Activated B cell treated with CpG ODN at 0.5 μM for 24 hours (primary cell): ENCODE results near the gene CFAP97. TPM values are rescaled to one million over a fixed set of nuclear protein-coding genes. Genes with fewer than 3 reads are reported as not detected.
"Not testable (repeated sequence)": the region's sequence is repeated elsewhere in the genome, so short reads cannot be mapped to it uniquely, and the experiment has no call there.

Experiments
- ATAC-seq: fragments of 200-7000 bp; cut with Tn5 transposase; one replicate; pipeline ENCODE4 v1.10.0; 2021; ENCODE audit warnings: low read depth, mild to moderate bottlenecking, moderate library complexity
- CTCF ChIA-PET: fragments of 350-600 bp; sonication (Branson Sonifier 250); formaldehyde crosslinking; loops from one replicate; lab custom pipeline; 2021; ENCODE audit warnings: antibody characterized with exemption; lab: Charles Lee
- POLR2A ChIA-PET: fragments of 350-600 bp; sonication (Branson Sonifier 250); formaldehyde crosslinking; loops from one replicate; lab custom pipeline; 2021; ENCODE audit warnings: antibody characterized with exemption; lab: Charles Lee
- DNase-seq: peaks from one replicate; pipeline ENCODE4 v3.0.0; 2022
- H3K27ac Mint-ChIP-seq: one replicate; pipeline ENCODE4 v1.8.0; 2020; ENCODE audit warnings: mixed read lengths
- H3K27me3 Mint-ChIP-seq: one replicate; pipeline ENCODE4 v1.8.0; 2021; ENCODE audit warnings: mixed read lengths
- H3K36me3 Mint-ChIP-seq: one replicate; pipeline ENCODE4 v1.8.0; 2021; ENCODE audit warnings: low read depth, mixed read lengths
- H3K4me1 Mint-ChIP-seq: one replicate; pipeline ENCODE4 v1.8.0; 2021; ENCODE audit warnings: mixed read lengths
- H3K4me3 Mint-ChIP-seq: one replicate; pipeline ENCODE4 v1.8.0; 2020; ENCODE audit warnings: mild to moderate bottlenecking, mixed read lengths
- H3K9me3 Mint-ChIP-seq: one replicate; pipeline ENCODE4 v1.8.0; 2020; ENCODE audit warnings: mixed read lengths
- intact Hi-C: fragments of 100-400 bp; cut with micrococcal nuclease; formaldehyde crosslinking; loops from one replicate; pipeline ENCODE4 v1.15.1; 2024
- total RNA-seq: library from RNA; stranded (reverse); gene quantifications from 2 replicates; pipeline ENCODE4 v1.2.3, GENCODE V29; 2022
- TF ChIP-seq, protein P1 (sequence below): fragments of 200-600 bp; IDR thresholded peaks from one replicate; pipeline ENCODE4 v1.8.0; 2022; ENCODE audit warnings: antibody characterized with exemption, mild to moderate bottlenecking

CFAP97 gene
- total RNA-seq, 1 donor from 2014 or later = 44.1 TPM

DNA sequence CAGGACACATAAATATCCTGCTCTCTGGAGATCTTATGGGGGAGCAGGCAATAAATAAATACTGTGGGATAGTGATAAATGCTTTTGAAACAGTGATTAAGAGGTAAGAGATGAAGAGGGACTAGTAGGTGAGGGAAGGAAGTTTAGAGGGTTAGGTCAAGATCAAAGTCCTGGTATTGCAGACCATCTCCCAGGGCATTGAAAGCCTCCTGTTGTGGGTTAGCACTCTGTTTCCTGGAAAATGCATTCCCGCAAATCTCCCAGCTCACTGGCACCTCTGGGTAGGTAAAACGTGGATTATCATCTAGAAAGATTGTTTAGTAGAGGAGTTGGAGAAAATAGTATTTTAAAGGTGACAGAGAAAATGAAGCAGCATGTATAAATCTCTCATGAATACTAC lies 7.8 kb upstream of the CFAP97 start:
- Mint-ChIP-seq H3K9me3 (no peaks in the 10 kb centered on the region), H3K4me1 (peaks cover 64% of the 10 kb centered on the region), H3K27ac (peak overlapping the region; percentile 94), H3K4me3 (peak overlapping the region; percentile 95), H3K27me3 (no peaks in the 10 kb centered on the region), H3K36me3 (peaks cover 8% of the 10 kb centered on the region)
- DNase-seq (no peak), ATAC-seq (no peak)
- intact Hi-C loops = loop anchor here (2.0 to 10.0 kb wide), 6 partner anchors 36 to 944 kb away; partner anchors contain the start of genes CENPU and IRF2
- TF ChIP-seq, protein P1, sequence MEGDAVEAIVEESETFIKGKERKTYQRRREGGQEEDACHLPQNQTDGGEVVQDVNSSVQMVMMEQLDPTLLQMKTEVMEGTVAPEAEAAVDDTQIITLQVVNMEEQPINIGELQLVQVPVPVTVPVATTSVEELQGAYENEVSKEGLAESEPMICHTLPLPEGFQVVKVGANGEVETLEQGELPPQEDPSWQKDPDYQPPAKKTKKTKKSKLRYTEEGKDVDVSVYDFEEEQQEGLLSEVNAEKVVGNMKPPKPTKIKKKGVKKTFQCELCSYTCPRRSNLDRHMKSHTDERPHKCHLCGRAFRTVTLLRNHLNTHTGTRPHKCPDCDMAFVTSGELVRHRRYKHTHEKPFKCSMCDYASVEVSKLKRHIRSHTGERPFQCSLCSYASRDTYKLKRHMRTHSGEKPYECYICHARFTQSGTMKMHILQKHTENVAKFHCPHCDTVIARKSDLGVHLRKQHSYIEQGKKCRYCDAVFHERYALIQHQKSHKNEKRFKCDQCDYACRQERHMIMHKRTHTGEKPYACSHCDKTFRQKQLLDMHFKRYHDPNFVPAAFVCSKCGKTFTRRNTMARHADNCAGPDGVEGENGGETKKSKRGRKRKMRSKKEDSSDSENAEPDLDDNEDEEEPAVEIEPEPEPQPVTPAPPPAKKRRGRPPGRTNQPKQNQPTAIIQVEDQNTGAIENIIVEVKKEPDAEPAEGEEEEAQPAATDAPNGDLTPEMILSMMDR = no peak
- ChIA-PET POLR2A (interaction anchor here (1.9 kb wide), 1 partner anchor 184 kb away, joined by 10 read pairs; the partner anchor contains the start of genes ANKRD37 and LRP2BP), CTCF (no interaction called here)

DNA sequence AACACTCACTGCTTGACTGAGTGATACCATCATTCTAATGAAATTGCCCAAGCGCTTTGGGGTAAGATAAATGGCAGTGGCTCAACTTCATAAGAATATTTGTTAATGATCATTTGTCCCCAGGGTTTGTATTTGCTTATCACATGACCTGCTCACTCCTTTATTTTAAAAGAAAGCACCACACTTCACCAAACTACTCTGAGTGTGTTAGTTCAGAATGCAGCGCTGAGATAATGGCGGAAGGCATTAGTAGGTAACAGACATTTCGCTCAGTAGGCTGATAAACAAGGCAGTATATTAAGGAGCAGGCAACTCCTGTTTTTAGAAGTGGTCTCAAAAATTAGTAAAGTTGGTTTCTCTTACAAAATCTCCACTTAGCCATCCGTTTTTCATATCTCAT lies 7.2 kb upstream of the CFAP97 start:
- peaks cover 8% of the 10 kb centered on the region for H3K36me3 Mint-ChIP-seq
- peak overlapping the region; percentile 94 for H3K27ac Mint-ChIP-seq
- ATAC-seq (no peak), DNase-seq (no peak)
- H3K4me1 Mint-ChIP-seq = peaks cover 60% of the 10 kb centered on the region
- POLR2A ChIA-PET = interaction anchor here (2.3 kb wide), 1 partner anchor 9 kb away, joined by 15 read pairs; no protein-coding TSS in a partner anchor
- CTCF ChIA-PET = no interaction called here
- H3K9me3 Mint-ChIP-seq = no peaks in the 10 kb centered on the region
- TF ChIP-seq, protein P1 = no peak
- H3K4me3 Mint-ChIP-seq = peak overlapping the region; percentile 95
- intact Hi-C loops = loop anchor here (2.0 to 10.0 kb wide), 6 partner anchors 36 to 944 kb away; partner anchors contain the start of genes CENPU and IRF2
- H3K27me3 Mint-ChIP-seq = no peaks in the 10 kb centered on the region

DNA sequence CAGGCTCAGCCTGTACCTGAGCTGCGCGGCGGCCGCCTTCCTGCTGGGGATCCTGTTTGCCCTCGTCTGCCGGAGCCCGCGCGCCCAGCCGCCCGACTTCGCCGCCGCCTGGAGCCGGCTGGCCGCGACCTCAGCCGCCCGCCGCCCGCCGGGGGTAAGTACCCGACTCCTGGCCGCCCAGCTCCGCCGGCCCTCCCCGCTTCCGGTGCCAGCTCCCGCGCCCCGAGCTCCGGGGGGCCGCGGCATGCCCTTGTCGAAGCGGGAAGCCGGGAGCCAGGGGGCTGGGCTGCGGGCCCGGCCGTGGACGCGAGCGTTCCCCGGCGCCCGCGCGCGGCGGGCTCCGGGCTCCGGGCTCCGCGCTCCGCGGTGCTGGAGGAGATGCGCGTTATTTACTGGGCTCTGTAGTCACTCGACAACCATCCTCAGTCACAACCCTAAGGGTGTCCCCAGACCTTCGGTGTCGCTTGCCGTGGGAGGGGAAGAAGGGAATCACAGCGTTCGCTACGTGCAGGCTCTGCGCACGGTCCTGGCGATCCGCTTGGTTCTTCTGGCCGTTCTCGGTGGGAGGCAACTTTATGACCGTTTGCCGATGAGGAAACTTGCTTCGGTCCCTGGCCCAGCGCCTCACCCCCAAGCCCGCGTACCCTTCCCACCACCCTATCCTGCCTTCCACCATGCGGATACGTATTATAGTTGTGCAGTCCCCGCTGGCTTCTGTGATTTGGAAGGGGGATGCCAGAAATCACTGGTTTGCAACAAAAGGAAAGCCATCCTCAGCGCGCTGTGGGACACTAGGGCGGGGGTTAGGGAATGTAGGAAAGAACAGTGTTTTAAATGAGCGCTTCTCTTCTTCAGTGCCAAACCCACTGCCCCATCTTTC lies 6.5 kb upstream of the CFAP97 start:
- DNase-seq (peak; percentile 59), ATAC-seq (peak; percentile 14)
- Mint-ChIP-seq H3K27ac (peak overlapping the region; percentile 94), H3K27me3 (no peaks in the 10 kb centered on the region), H3K4me1 (peaks cover 62% of the 10 kb centered on the region), H3K36me3 (peaks cover 8% of the 10 kb centered on the region), H3K4me3 (peak overlapping the region; percentile 95), H3K9me3 (no peaks in the 10 kb centered on the region)
- POLR2A ChIA-PET = interaction anchor here (2.0 to 2.3 kb wide), 2 partner anchors 9 to 185 kb away, joined by 12 to 15 read pairs; partner anchors contain the start of genes ANKRD37 and LRP2BP
- TF ChIP-seq, protein P1 = no peak
- CTCF ChIA-PET = interaction anchor here (1.0 to 1.9 kb wide), 3 partner anchors 56 to 97 kb away, joined by 3 to 5 read pairs (median 4); no protein-coding TSS in a partner anchor
- intact Hi-C loops = loop anchor here (2.0 to 10.0 kb wide), 6 partner anchors 37 to 943 kb away; partner anchors contain the start of genes CENPU and IRF2

DNA sequence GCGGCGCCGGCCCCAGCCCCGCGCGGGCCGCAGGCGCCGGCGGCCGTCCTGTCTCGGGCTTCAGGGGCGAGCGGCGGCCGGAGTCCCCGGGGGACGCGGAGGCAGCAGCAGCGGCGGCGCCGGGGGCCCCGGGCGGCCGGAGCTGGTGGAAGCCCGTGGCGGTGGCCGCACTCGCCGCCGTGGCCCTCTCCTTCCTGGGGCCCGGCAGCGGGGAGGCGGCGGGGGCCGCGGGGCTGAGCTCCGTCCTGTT lies 6.0 kb upstream of the CFAP97 start:
- not testable (repeated sequence) for DNase-seq, ATAC-seq, H3K36me3 Mint-ChIP-seq, H3K4me3 Mint-ChIP-seq, H3K9me3 Mint-ChIP-seq, H3K27me3 Mint-ChIP-seq, H3K27ac Mint-ChIP-seq
- peaks cover 63% of the 10 kb centered on the region for H3K4me1 Mint-ChIP-seq
- intact Hi-C loops = loop anchor here (1.0 to 10.0 kb wide), 11 partner anchors 38 to 942 kb away; partner anchors contain the start of genes ACSL1, CCDC110, CENPU and IRF2
- CTCF ChIA-PET = interaction anchor here (1.0 to 1.9 kb wide), 3 partner anchors 56 to 98 kb away, joined by 3 to 5 read pairs (median 4); no protein-coding TSS in a partner anchor
- POLR2A ChIA-PET = interaction anchor here (1.2 to 2.3 kb wide), 3 partner anchors 10 to 186 kb away, joined by 3 to 15 read pairs (median 12); partner anchors contain the start of genes ANKRD37 and LRP2BP

DNA sequence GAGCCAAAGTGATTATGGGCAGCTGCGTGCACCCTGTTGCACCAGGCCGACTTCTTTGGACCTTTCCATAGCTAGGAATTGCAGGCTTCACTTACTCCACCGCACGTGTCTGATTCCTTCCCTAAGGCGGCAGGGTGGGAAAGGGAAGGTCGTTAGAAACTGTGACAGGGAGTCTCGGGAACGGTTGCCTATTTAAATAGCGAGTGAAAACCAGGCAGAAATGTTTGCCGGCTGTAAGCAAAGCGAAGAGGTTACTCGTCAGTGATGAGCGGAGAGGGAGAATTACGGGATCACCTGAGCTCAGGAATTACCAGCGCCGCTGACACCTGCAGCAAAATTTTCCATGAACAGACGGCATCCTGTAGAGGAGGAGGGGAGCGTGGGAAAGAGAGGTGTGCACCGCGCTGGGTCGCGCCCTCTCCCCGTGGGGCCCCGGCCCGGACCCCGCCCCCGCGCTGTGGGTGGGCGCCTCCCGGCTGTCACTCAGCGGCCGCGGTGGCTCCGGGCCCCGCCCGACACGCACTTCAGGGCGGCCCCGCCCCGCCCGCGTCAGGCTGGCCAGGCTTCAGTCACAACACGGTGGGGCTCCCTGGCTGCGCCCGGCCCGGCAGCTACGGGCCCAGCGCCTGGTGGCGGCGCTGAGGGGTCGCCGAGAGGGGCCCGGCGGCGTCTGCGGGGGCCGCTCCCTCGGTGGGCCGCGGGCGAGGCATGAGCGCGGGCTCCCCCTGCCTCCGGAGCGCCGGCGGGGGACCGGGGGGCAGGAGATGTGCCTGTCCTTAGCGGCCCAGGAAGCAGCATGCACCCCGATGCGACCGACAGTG lies 5.4 kb upstream of the CFAP97 start, which contains the start of gene SNX25:
TSS of gene SNX25 (plus strand) at position 568 of the 821 bp plus-strand sequence. CDS start at position 797, 229 bp downstream.
- Mint-ChIP-seq H3K27ac (peak within 1 kb of the TSS; percentile 94), H3K9me3 (no peaks in the 10 kb centered on the region), H3K27me3 (no peaks in the 10 kb centered on the region), H3K4me3 (peak within 1 kb of the TSS; percentile 95), H3K36me3 (peaks cover 8% of the 10 kb centered on the region), H3K4me1 (peaks cover 63% of the 10 kb centered on the region)
- DNase-seq (peak; percentile 94), ATAC-seq (peak; percentile 83)
- CTCF ChIA-PET = interaction anchor here (0.8 to 1.9 kb wide), 4 partner anchors 25 to 98 kb away, joined by 3 to 5 read pairs (median 4); no protein-coding TSS in a partner anchor
- TF ChIP-seq, protein P1 = no peak
- intact Hi-C loops = loop anchor here (1.0 to 10.0 kb wide), 5 partner anchors 186 to 384 kb away; partner anchors contain the start of genes ACSL1, CCDC110, LRP2BP and UFSP2
- POLR2A ChIA-PET = interaction anchor here (0.8 to 2.3 kb wide), 7 partner anchors 10 to 475 kb away, joined by 3 to 15 read pairs (median 4); partner anchors contain the start of genes ANKRD37, CENPU, LRP2BP and SLC25A4
